Cerebellar nuclear complex (tissue), 1 donor: ENCODE measurements around the gene FIG4.
A peak's percentile ranks its signal among the peaks of the same experiment; 100 is the strongest.
"Not testable (repeated sequence)": the region's sequence is repeated elsewhere in the genome, so short reads cannot be mapped to it uniquely, and the experiment has no call there.

Source experiments
- DNase-seq, 2 experiments: peaks; one replicate each; lab custom pipeline; 2025; lab: John Stamatoyannopoulos, UW

The FIG4 gene

GRCh38 chr6:109702791-109703190, 11.7 kb downstream of the FIG4 start:
- DNase-seq: no peak

GRCh38 chr6:109705258-109705657, 14.2 kb downstream of the FIG4 start:
- peak; percentile 7 to 64 for DNase-seq

GRCh38 chr6:109706513-109706912, 15.4 kb downstream of the FIG4 start:
- no peak for DNase-seq

GRCh38 chr6:109708099-109708498, 17.0 kb downstream of the FIG4 start:
- DNase-seq: not testable (repeated sequence)

GRCh38 chr6:109713097-109713496, 22.0 kb downstream of the FIG4 start:
- no peak for DNase-seq

GRCh38 chr6:109714166-109714565, 23.1 kb downstream of the FIG4 start:
- no peak for DNase-seq

GRCh38 chr6:109714611-109715010, 23.5 kb downstream of the FIG4 start:
- no peak for DNase-seq

GRCh38 chr6:109715616-109716015, 24.5 kb downstream of the FIG4 start:
- no peak for DNase-seq

GRCh38 chr6:109717971-109718370, 26.9 kb downstream of the FIG4 start:
- no peak for DNase-seq

- DNase-seq: no peak
These were observed 27.9 kb downstream of the FIG4 start for GRCh38 chr6:109718991-109719390.

GRCh38 chr6:109720311-109720710, 29.2 kb downstream of the FIG4 start:
- DNase-seq: no peak

- no peak for DNase-seq
These were observed 30.9 kb downstream of the FIG4 start for GRCh38 chr6:109722011-109722410.

GRCh38 chr6:109722564-109723254, 31.6 kb downstream of the FIG4 start:
- no peak for DNase-seq

GRCh38 chr6:109725250-109725649, 34.2 kb downstream of the FIG4 start:
- not testable (repeated sequence) for DNase-seq

- DNase-seq: no peak
These were observed 45.4 kb downstream of the FIG4 start for GRCh38 chr6:109736273-109737025.

- DNase-seq: no peak
These were observed 47.2 kb downstream of the FIG4 start for GRCh38 chr6:109738255-109738654.

- no peak for DNase-seq
These were observed 47.6 kb downstream of the FIG4 start for GRCh38 chr6:109738667-109739066.

GRCh38 chr6:109739686-109740085, 48.6 kb downstream of the FIG4 start:
- DNase-seq: no peak

- DNase-seq: no peak
These were observed 49.7 kb downstream of the FIG4 start for GRCh38 chr6:109740787-109741186.

- DNase-seq: no peak
These were observed 52.6 kb downstream of the FIG4 start for GRCh38 chr6:109743739-109744138.

- DNase-seq: not testable (repeated sequence)
These were observed 53.7 kb downstream of the FIG4 start for GRCh38 chr6:109744779-109745178.

GRCh38 chr6:109747221-109747620, 56.1 kb downstream of the FIG4 start:
- no peak for DNase-seq
